HepG2 (cell line): ENCODE data around the gene SPINK8. TPM values are rescaled to one million over a fixed set of nuclear protein-coding genes. Genes with fewer than 3 reads are reported as not detected.

Source experiments
- CCAR2 ChIP-seq: fragments of 200-400 bp; formaldehyde crosslinking; optimal IDR thresholded peaks from 2 replicates; pipeline ENCODE3; 2018; ENCODE audit warnings: low read depth, mild to moderate bottlenecking, low read length, moderate library complexity
- HOXA3 ChIP-seq: sonication (generic); formaldehyde crosslinking; IDR thresholded peaks from 2 replicates; pipeline ENCODE4 v1.5.0; 2020; ENCODE audit warnings: missing genetic modification reagents
- NCOA5 ChIP-seq: sonication (generic); formaldehyde crosslinking; IDR thresholded peaks from 2 replicates; pipeline ENCODE4 v1.4.0; 2020; ENCODE audit warnings: missing genetic modification reagents
- NCOR1 ChIP-seq: fragments of 200-600 bp; sonication (generic); IDR thresholded peaks from 2 replicates; pipeline ENCODE4 v1.7.0; 2017; ENCODE audit warnings: antibody characterized with exemption, low read length, borderline replicate concordance
- NFIB ChIP-seq: sonication (generic); formaldehyde crosslinking; IDR thresholded peaks from 2 replicates; pipeline ENCODE4 v1.9.0; 2021; ENCODE audit warnings: missing genetic modification reagents, mild to moderate bottlenecking, borderline replicate concordance
- ZNF235 ChIP-seq: sonication (generic); formaldehyde crosslinking; IDR thresholded peaks from 2 replicates; pipeline ENCODE4 v1.8.1; 2023; ENCODE audit warnings: mild to moderate bottlenecking, missing genetic modification reagents, borderline replicate concordance
- ZNF430 ChIP-seq: sonication (generic); formaldehyde crosslinking; IDR thresholded peaks from 2 replicates; pipeline ENCODE4 v1.9.0; 2021; ENCODE audit warnings: mild to moderate bottlenecking, missing genetic modification reagents
- ZNF552 ChIP-seq: sonication (generic); formaldehyde crosslinking; IDR thresholded peaks from 2 replicates; pipeline ENCODE4 v1.9.0; 2022; ENCODE audit warnings: missing genetic modification reagents, mild to moderate bottlenecking, borderline replicate concordance
- ZNF746 ChIP-seq: sonication (generic); formaldehyde crosslinking; IDR thresholded peaks from 2 replicates; pipeline ENCODE4 v1.8.0; 2022; ENCODE audit warnings: mild to moderate bottlenecking, missing genetic modification reagents
- polyA plus RNA-seq, 8 experiments: library from polyadenylated mRNA; depleted of rRNA in 3 of 8; stranded (reverse) in 7 of 8; unstranded in 1 of 8; fragments of >200 nt; fragmentation: Illumina TruSeq in 4 of 8; extraction: Trizol in 4 of 8; gene quantifications; 2 replicates each; pipeline versions ENCODE4 v1.2.1 to v1.2.3, GENCODE V29; 2011 to 2016; ENCODE audit warnings: low read depth in 4 of 8, missing spikeins in 1 of 8, mixed read lengths in 1 of 8; ENCODE audit not compliant: insufficient read depth in 1 of 8
- total RNA-seq, 5 experiments: library from RNA; depleted of rRNA; stranded (reverse); fragments of >200 nt; fragmentation: Illumina TruSeq; extraction: Trizol; gene quantifications; 2 replicates each; pipeline ENCODE4 v1.2.3, GENCODE V29; 2016; ENCODE audit warnings: low read depth in 1 of 5
- TF ChIP-seq, protein P1 (sequence below): sonication (generic); formaldehyde crosslinking; IDR thresholded peaks from 2 replicates; pipeline ENCODE4 v1.5.1; 2020; ENCODE audit warnings: mild to moderate bottlenecking, missing genetic modification reagents
- TF ChIP-seq, protein P2 (sequence below): sonication (generic); formaldehyde crosslinking; IDR thresholded peaks from 2 replicates; pipeline ENCODE4 v1.4.0; 2020; ENCODE audit warnings: missing genetic modification reagents, borderline replicate concordance
- TF ChIP-seq, protein P3 (sequence below): sonication (generic); formaldehyde crosslinking; IDR thresholded peaks from 2 replicates; pipeline ENCODE4 v1.4.0; 2020; ENCODE audit warnings: missing genetic modification reagents; ENCODE audit errors: not compliant biosample characterization
- TF ChIP-seq, protein P4 (sequence below), 2 experiments: sonication (generic) in 1 of 2; formaldehyde crosslinking in 1 of 2; IDR thresholded peaks; 2 replicates each; pipeline versions ENCODE4 v1.6.1 to v1.9.0; 2014 to 2022; ENCODE audit warnings: antibody characterized with exemption in 1 of 2, borderline replicate concordance in 1 of 2, inconsistent platforms in 1 of 2, low read depth in 1 of 2, missing genetic modification reagents in 1 of 2

Gene SPINK8
- total and polyA plus RNA-seq, 2 of the 13 experiments (the other 11 are each of a cell fraction or from before 2014, with no cell fraction given) = not detected

DNA sequence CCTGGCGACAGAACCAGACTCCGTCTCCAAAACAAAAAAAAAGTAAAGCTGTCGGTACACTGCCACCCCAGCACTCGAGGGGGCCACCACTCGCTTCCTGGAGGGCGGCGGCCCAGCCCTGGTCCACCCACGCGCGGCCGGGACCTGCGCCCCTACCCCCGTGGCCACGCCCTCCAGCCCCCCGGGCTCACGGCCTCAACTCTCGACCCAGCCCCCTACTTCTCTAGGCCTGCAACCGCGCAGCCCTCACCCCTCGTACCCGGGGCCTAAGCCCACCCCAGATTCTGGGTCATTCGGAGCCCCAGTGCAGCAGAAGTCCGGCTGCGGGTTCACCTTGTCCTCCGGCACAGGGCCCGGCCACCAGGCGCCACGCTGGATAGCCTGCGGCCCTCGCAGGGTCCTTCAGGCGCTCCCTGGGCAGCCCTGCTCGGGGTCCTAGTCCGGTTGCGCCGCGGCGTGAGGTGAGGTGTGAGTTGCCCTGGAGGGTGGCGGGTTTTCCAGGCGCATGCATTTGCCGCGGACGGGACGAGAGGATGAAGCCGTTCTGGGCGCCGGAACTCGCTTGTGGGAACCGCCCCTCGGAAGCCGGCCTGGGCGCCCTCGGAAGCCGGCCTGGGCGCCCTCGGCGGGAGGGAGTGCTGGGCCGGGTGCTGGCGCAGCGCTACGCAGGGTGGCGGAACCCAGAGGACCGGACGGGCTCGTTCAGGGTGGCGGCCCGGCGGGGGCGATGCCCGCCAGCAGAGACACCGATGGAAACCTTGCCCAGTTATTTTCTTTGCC, 32.3 kb downstream of the SPINK8 start, which contains the start of gene NME6 (continued):
- TF ChIP-seq CCAR2 (no peak), ZNF235 (peak; percentile 95; the same call in 1 of the 2 replicates), NFIB (CRISPR knock-in tag) (peak; percentile 94; the same call in 1 of the 2 replicates), HOXA3 (peak; percentile 88), NCOA5 (CRISPR knock-in tag) (no peak), ZNF552 (CRISPR knock-in tag) (no peak), ZNF746 (CRISPR knock-in tag) (peak; percentile 77), ZNF430 (peak; percentile 98), NCOR1 (no peak; the same call in 1 of the 2 replicates)
- TF ChIP-seq, protein P1, sequence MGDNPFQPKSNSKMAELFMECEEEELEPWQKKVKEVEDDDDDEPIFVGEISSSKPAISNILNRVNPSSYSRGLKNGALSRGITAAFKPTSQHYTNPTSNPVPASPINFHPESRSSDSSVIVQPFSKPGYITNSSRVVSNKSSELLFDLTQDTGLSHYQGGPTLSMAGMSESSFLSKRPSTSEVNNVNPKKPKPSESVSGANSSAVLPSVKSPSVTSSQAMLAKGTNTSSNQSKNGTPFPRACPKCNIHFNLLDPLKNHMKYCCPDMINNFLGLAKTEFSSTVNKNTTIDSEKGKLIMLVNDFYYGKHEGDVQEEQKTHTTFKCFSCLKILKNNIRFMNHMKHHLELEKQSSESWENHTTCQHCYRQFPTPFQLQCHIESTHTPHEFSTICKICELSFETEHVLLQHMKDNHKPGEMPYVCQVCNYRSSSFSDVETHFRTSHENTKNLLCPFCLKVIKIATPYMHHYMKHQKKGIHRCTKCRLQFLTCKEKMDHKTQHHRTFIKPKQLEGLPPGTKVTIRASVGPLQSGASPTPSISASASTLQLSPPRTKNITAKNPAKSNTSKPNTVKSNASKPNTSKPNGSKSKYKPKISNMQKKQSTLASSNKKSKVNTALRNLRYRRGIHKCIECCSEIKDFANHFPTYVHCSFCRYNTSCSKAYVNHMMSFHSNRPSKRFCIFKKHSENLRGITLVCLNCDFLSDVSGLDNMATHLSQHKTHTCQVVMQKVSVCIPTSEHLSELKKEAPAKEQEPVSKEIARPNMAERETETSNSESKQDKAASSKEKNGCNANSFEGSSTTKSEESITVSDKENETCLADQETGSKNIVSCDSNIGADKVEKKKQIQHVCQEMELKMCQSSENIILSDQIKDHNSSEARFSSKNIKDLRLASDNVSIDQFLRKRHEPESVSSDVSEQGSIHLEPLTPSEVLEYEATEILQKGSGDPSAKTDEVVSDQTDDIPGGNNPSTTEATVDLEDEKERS (CRISPR knock-in tag) = peak; percentile 95
- TF ChIP-seq, protein P2, sequence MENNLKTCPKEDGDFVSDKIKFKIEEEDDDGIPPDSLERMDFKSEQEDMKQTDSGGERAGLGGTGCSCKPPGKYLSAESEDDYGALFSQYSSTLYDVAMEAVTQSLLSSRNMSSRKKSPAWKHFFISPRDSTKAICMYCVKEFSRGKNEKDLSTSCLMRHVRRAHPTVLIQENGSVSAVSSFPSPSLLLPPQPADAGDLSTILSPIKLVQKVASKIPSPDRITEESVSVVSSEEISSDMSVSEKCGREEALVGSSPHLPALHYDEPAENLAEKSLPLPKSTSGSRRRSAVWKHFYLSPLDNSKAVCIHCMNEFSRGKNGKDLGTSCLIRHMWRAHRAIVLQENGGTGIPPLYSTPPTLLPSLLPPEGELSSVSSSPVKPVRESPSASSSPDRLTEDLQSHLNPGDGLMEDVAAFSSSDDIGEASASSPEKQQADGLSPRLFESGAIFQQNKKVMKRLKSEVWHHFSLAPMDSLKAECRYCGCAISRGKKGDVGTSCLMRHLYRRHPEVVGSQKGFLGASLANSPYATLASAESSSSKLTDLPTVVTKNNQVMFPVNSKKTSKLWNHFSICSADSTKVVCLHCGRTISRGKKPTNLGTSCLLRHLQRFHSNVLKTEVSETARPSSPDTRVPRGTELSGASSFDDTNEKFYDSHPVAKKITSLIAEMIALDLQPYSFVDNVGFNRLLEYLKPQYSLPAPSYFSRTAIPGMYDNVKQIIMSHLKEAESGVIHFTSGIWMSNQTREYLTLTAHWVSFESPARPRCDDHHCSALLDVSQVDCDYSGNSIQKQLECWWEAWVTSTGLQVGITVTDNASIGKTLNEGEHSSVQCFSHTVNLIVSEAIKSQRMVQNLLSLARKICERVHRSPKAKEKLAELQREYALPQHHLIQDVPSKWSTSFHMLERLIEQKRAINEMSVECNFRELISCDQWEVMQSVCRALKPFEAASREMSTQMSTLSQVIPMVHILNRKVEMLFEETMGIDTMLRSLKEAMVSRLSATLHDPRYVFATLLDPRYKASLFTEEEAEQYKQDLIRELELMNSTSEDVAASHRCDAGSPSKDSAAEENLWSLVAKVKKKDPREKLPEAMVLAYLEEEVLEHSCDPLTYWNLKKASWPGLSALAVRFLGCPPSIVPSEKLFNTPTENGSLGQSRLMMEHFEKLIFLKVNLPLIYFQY (CRISPR knock-in tag) = peak; percentile 64
- TF ChIP-seq, protein P3, sequence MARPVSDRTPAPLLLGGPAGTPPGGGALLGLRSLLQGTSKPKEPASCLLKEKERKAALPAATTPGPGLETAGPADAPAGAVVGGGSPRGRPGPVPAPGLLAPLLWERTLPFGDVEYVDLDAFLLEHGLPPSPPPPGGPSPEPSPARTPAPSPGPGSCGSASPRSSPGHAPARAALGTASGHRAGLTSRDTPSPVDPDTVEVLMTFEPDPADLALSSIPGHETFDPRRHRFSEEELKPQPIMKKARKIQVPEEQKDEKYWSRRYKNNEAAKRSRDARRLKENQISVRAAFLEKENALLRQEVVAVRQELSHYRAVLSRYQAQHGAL (CRISPR knock-in tag) = no peak
- TF ChIP-seq, protein P4, sequence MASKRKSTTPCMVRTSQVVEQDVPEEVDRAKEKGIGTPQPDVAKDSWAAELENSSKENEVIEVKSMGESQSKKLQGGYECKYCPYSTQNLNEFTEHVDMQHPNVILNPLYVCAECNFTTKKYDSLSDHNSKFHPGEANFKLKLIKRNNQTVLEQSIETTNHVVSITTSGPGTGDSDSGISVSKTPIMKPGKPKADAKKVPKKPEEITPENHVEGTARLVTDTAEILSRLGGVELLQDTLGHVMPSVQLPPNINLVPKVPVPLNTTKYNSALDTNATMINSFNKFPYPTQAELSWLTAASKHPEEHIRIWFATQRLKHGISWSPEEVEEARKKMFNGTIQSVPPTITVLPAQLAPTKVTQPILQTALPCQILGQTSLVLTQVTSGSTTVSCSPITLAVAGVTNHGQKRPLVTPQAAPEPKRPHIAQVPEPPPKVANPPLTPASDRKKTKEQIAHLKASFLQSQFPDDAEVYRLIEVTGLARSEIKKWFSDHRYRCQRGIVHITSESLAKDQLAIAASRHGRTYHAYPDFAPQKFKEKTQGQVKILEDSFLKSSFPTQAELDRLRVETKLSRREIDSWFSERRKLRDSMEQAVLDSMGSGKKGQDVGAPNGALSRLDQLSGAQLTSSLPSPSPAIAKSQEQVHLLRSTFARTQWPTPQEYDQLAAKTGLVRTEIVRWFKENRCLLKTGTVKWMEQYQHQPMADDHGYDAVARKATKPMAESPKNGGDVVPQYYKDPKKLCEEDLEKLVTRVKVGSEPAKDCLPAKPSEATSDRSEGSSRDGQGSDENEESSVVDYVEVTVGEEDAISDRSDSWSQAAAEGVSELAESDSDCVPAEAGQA (IDR thresholded peaks at IDR 0.05; ENCODE audit: low read depth) = peak; percentile 21; the same call in 1 of the 2 replicates
- TF ChIP-seq, protein P4 (CRISPR knock-in tag; IDR thresholded peaks at IDR 0.05; ENCODE audit: borderline replicate concordance) = peak; percentile 93
